Hematopoietic multipotent progenitor cell (in vitro differentiated cells): ENCODE data around the gene KCNS1. TPM values are rescaled to one million over a fixed set of nuclear protein-coding genes. Genes with fewer than 3 reads are reported as not detected.
A peak's percentile ranks its signal among the peaks of the same experiment; 100 is the strongest.

Experiments used
- DNase-seq, 3 donors: peaks; one replicate each; pipeline ENCODE4 v3.0.0-alpha.2; 2011 to 2015; ENCODE audit warnings: low read depth in 2 of 3, low spot score in 2 of 3
- total RNA-seq: library from RNA; depleted of rRNA; stranded (reverse); fragments of >200 nt; gene quantifications from one replicate; pipeline ENCODE4 v1.2.3, GENCODE V29; 2012

Gene KCNS1
- total RNA-seq, 1 donor: 0.54 TPM

- DNase-seq: no peak
Measured at GRCh38 chr20:45110301-45110700, 9.4 kb upstream of the KCNS1 start.

GRCh38 chr20:45109634-45110033, 8.7 kb upstream of the KCNS1 start:
- DNase-seq: no peak

- DNase-seq: no peak
Measured at GRCh38 chr20:45105317-45105716, 4.4 kb upstream of the KCNS1 start.

- no peak for DNase-seq
Measured at GRCh38 chr20:45104786-45105185, 3.9 kb upstream of the KCNS1 start.

- no peak for DNase-seq
Measured at GRCh38 chr20:45103072-45103471, 2.1 kb upstream of the KCNS1 start.

- DNase-seq: no peak
Measured at GRCh38 chr20:45101333-45101850, 465 bp upstream of the KCNS1 start.

- peak in 1 of 3 donors; percentile 32 for DNase-seq
Measured at GRCh38 chr20:45098103-45098773, 2.7 kb downstream of the KCNS1 start.

GRCh38 chr20:45097485-45098102, 3.3 kb downstream of the KCNS1 start:
- peak in 2 of 3 donors; percentile 83 to 84 for DNase-seq

GRCh38 chr20:45096781-45097180, 4.1 kb downstream of the KCNS1 start:
- DNase-seq: no peak

GRCh38 chr20:45095805-45096238, 5.1 kb downstream of the KCNS1 start:
- DNase-seq: peak; percentile 23 to 77 (median 56)

- DNase-seq: no peak
Measured at GRCh38 chr20:45094864-45095574, 5.9 kb downstream of the KCNS1 start.

- DNase-seq: no peak
Measured at GRCh38 chr20:45094201-45094600, 6.7 kb downstream of the KCNS1 start.

GRCh38 chr20:45092898-45093297, 8.0 kb downstream of the KCNS1 start:
- DNase-seq: no peak

GRCh38 chr20:45091366-45091765, 9.6 kb downstream of the KCNS1 start:
- DNase-seq: no peak

- DNase-seq: no peak
Measured at GRCh38 chr20:45090481-45090880, 10.4 kb downstream of the KCNS1 start.

- DNase-seq: no peak
Measured at GRCh38 chr20:45088247-45088646, 12.7 kb downstream of the KCNS1 start.

- no peak for DNase-seq
Measured at GRCh38 chr20:45087814-45088213, 13.1 kb downstream of the KCNS1 start.

GRCh38 chr20:45087097-45087790, 13.7 kb downstream of the KCNS1 start:
- DNase-seq: peak in 1 of 3 donors; percentile 12

GRCh38 chr20:45085867-45086266, 15.1 kb downstream of the KCNS1 start:
- no peak for DNase-seq

GRCh38 chr20:45085289-45085688, 15.6 kb downstream of the KCNS1 start:
- no peak for DNase-seq

- no peak for DNase-seq
Measured at GRCh38 chr20:45083127-45083526, 17.8 kb downstream of the KCNS1 start.
